ENCODE measurements around the gene OR4E2.

Gene OR4E2

DNA sequence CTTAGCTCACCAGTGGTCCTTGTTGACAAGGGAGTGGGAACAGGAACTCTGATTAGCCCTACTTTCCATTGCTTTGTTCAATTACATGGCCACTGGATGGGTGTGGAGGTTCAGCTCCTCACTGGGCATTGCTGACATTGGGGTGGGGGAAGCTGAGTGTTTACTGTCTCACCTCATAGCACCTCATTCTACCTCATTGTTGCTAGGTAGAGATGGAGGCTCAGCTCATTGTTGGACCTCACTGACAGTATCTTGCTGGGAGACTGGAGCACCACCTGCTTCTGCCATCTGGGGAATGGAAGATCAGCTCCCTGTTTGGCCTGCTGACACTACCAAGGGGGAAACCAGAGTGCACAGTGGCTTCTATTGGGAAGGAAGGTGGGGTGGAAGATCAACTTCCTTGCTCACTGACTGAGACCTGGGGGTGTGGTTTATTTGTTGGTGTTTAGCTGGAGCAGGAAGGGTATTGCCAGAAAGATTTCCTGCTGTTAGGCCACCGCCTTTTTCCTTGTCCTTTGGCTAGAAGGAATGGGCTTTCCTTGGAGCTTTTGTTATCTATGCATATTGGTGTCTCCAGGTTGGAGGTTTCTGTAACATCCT lies 1.3 kb upstream of the OR4E2 start:
- H3K4me3 ChIP-seq (ENCODE audit: low read length) = no peak overlapping the region
- no peaks in the 10 kb centered on the region for H3K9me3 ChIP-seq (ENCODE audit: insufficient read depth, low read depth, low read length)
- no peaks in the 10 kb centered on the region; the same call in 1 of the 2 replicates for H3K4me1 ChIP-seq (ENCODE audit: insufficient read depth, low read length)
- H3K36me3 ChIP-seq (ENCODE audit: insufficient read depth, low read depth, low read length) = no peaks in the 10 kb centered on the region
- H3K27ac ChIP-seq (ENCODE audit: low read length) = no peak overlapping the region
- H3K27me3 ChIP-seq (ENCODE audit: insufficient read depth, low read length) = no peaks in the 10 kb centered on the region
- no peak overlapping the region for H3K9ac ChIP-seq (ENCODE audit: low read depth, low read length)

- H3K9me3 ChIP-seq (ENCODE audit: insufficient read depth, low read depth, low read length) = no peaks in the 10 kb centered on the region
- H3K36me3 ChIP-seq (ENCODE audit: insufficient read depth, low read depth, low read length) = no peaks in the 10 kb centered on the region
- H3K4me3 ChIP-seq (ENCODE audit: low read length) = no peak overlapping the region
- H3K27me3 ChIP-seq (ENCODE audit: insufficient read depth, low read length) = no peaks in the 10 kb centered on the region
- H3K4me1 ChIP-seq (ENCODE audit: insufficient read depth, low read length) = no peaks in the 10 kb centered on the region; the same call in 1 of the 2 replicates
- no peak overlapping the region for H3K9ac ChIP-seq (ENCODE audit: low read depth, low read length)
- H3K27ac ChIP-seq (ENCODE audit: low read length) = no peak overlapping the region
These were observed 580 bp downstream of the OR4E2 start for GRCh38 chr14:21654215-21654614.

DNA sequence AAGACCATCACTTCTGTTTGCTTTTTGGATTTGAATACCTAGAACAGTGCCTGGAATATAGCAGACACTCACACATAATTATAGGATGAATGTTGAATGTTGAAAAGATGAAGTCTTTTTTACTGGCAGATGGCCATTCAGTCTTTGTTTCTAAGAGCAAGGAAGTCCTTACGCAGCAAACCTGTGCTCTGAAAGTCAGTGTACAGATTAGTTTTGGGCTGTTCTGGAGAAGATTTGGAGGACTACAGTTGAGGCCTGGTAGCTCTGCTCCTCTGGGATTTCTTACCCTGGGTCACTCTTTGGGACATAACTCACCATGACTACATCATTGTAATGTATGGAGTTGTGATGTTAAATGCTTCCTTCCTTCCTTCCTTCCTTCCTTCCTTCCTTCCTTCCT lies 3.3 kb downstream of the OR4E2 start:
- Histone ChIP-seq H3K27ac (ENCODE audit: low read length) (no peak overlapping the region), H3K9me3 (ENCODE audit: insufficient read depth, low read depth, low read length) (no peaks in the 10 kb centered on the region), H3K27me3 (ENCODE audit: insufficient read depth, low read length) (no peaks in the 10 kb centered on the region), H3K4me1 (ENCODE audit: insufficient read depth, low read length) (no peaks in the 10 kb centered on the region; the same call in 1 of the 2 replicates), H3K36me3 (ENCODE audit: insufficient read depth, low read depth, low read length) (no peaks in the 10 kb centered on the region), H3K4me3 (ENCODE audit: low read length) (no peak overlapping the region), H3K9ac (ENCODE audit: low read depth, low read length) (no peak overlapping the region)

- H3K4me1 ChIP-seq (ENCODE audit: insufficient read depth, low read length) = no peaks in the 10 kb centered on the region
- H3K36me3 ChIP-seq (ENCODE audit: insufficient read depth, low read depth, low read length) = no peaks in the 10 kb centered on the region
- H3K27me3 ChIP-seq (ENCODE audit: insufficient read depth, low read length) = no peaks in the 10 kb centered on the region
- H3K27ac ChIP-seq (ENCODE audit: low read length) = no peak overlapping the region
- H3K4me3 ChIP-seq (ENCODE audit: low read length) = no peak overlapping the region
- H3K9me3 ChIP-seq (ENCODE audit: insufficient read depth, low read depth, low read length) = no peaks in the 10 kb centered on the region
- no peak overlapping the region for H3K9ac ChIP-seq (ENCODE audit: low read depth, low read length)
These were observed 14.7 kb downstream of the OR4E2 start for GRCh38 chr14:21668377-21668776.

GRCh38 chr14:21669284-21669683 lies 15.6 kb downstream of the OR4E2 start:
- H3K4me3 ChIP-seq (ENCODE audit: low read length) = no peak overlapping the region
- no peaks in the 10 kb centered on the region for H3K36me3 ChIP-seq (ENCODE audit: insufficient read depth, low read depth, low read length)
- H3K27me3 ChIP-seq (ENCODE audit: insufficient read depth, low read length) = no peaks in the 10 kb centered on the region
- no peak overlapping the region for H3K9ac ChIP-seq (ENCODE audit: low read depth, low read length)
- H3K27ac ChIP-seq (ENCODE audit: low read length) = no peak overlapping the region
- no peaks in the 10 kb centered on the region for H3K4me1 ChIP-seq (ENCODE audit: insufficient read depth, low read length)
- no peaks in the 10 kb centered on the region for H3K9me3 ChIP-seq (ENCODE audit: insufficient read depth, low read depth, low read length)

GRCh38 chr14:21671371-21671770 lies 17.7 kb downstream of the OR4E2 start:
- H3K4me3 ChIP-seq (ENCODE audit: low read length) = no peak overlapping the region
- no peaks in the 10 kb centered on the region for H3K4me1 ChIP-seq (ENCODE audit: insufficient read depth, low read length)
- no peaks in the 10 kb centered on the region for H3K27me3 ChIP-seq (ENCODE audit: insufficient read depth, low read length)
- no peak overlapping the region for H3K27ac ChIP-seq (ENCODE audit: low read length)
- no peak overlapping the region for H3K9ac ChIP-seq (ENCODE audit: low read depth, low read length)
- H3K9me3 ChIP-seq (ENCODE audit: insufficient read depth, low read depth, low read length) = no peaks in the 10 kb centered on the region
- no peaks in the 10 kb centered on the region for H3K36me3 ChIP-seq (ENCODE audit: insufficient read depth, low read depth, low read length)

GRCh38 chr14:21672116-21672515 lies 18.5 kb downstream of the OR4E2 start:
- H3K27me3 ChIP-seq (ENCODE audit: insufficient read depth, low read length) = no peaks in the 10 kb centered on the region
- H3K27ac ChIP-seq (ENCODE audit: low read length) = no peak overlapping the region
- no peak overlapping the region for H3K9ac ChIP-seq (ENCODE audit: low read depth, low read length)
- no peak overlapping the region for H3K4me3 ChIP-seq (ENCODE audit: low read length)
- no peaks in the 10 kb centered on the region for H3K9me3 ChIP-seq (ENCODE audit: insufficient read depth, low read depth, low read length)
- no peaks in the 10 kb centered on the region for H3K36me3 ChIP-seq (ENCODE audit: insufficient read depth, low read depth, low read length)
- H3K4me1 ChIP-seq (ENCODE audit: insufficient read depth, low read length) = no peaks in the 10 kb centered on the region

DNA sequence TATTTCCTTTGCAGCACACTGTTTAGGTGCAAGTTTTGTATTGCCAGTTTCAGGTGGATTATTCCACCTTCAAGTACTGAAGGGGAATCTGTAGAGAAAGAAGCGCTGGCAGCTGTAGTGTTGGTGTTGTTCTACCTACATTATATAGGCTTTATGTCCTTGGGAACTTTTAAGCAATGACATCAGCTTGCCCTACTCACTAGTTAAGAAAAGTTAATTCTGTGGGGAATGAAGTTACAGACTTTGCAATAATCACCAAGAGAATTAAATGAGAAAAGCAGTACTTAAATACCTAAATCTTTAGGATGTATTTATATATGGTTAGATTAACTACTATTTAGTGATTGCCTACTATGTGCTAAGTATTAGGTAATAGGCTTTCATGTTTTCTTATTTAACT lies 20.1 kb downstream of the OR4E2 start, which contains the start of gene OR4E1:
OR4E1 (minus strand) TSS at position 101 of the 400 bp plus-strand sequence. CDS start 2,883 bp downstream, outside the sequence.
- no peaks in the 10 kb centered on the region for H3K36me3 ChIP-seq (ENCODE audit: insufficient read depth, low read depth, low read length)

GRCh38 chr14:21675566-21675965 lies 21.9 kb downstream of the OR4E2 start:
- H3K4me1 ChIP-seq (ENCODE audit: insufficient read depth, low read length) = no peaks in the 10 kb centered on the region
- no peaks in the 10 kb centered on the region for H3K36me3 ChIP-seq (ENCODE audit: insufficient read depth, low read depth, low read length)
- H3K4me3 ChIP-seq (ENCODE audit: low read length) = no peak overlapping the region
- no peaks in the 10 kb centered on the region for H3K27me3 ChIP-seq (ENCODE audit: insufficient read depth, low read length)
- no peaks in the 10 kb centered on the region for H3K9me3 ChIP-seq (ENCODE audit: insufficient read depth, low read depth, low read length)
- H3K27ac ChIP-seq (ENCODE audit: low read length) = no peak overlapping the region
- no peak overlapping the region for H3K9ac ChIP-seq (ENCODE audit: low read depth, low read length)

More for the DNA sequence above, 20.1 kb downstream of the OR4E2 start, which contains the start of gene OR4E1:
- no peak within 1 kb of the TSS for H3K4me3 ChIP-seq (ENCODE audit: low read length)
- no peaks in the 10 kb centered on the region for H3K4me1 ChIP-seq (ENCODE audit: insufficient read depth, low read length)
- no peaks in the 10 kb centered on the region for H3K9me3 ChIP-seq (ENCODE audit: insufficient read depth, low read depth, low read length)
- no peak within 1 kb of the TSS for H3K9ac ChIP-seq (ENCODE audit: low read depth, low read length)
- H3K27ac ChIP-seq (ENCODE audit: low read length) = no peak within 1 kb of the TSS
- no peaks in the 10 kb centered on the region for H3K27me3 ChIP-seq (ENCODE audit: insufficient read depth, low read length)

DNA sequence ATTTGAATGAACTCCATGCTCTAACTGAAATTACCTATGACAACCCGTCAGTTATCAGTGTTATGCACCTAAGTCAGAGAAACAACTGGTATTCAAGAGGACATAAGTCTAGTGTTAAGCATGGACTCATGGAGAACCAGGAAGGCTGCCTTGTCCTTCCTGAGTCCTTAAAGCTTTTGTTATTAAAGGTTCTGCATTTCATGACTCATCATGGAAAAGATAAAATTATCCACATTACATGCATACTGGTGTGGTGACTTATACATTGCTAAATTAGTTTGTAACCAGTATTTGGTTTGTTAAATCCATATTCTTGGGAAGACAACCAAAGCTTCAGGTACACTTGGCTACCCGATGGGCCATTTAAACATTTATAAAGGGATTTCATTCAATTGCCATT lies 26.4 kb downstream of the OR4E2 start:
- Histone ChIP-seq H3K27me3 (ENCODE audit: insufficient read depth, low read length) (no peaks in the 10 kb centered on the region), H3K9me3 (ENCODE audit: insufficient read depth, low read depth, low read length) (no peaks in the 10 kb centered on the region), H3K4me1 (ENCODE audit: insufficient read depth, low read length) (no peaks in the 10 kb centered on the region), H3K27ac (ENCODE audit: low read length) (no peak overlapping the region), H3K4me3 (ENCODE audit: low read length) (no peak overlapping the region), H3K36me3 (ENCODE audit: insufficient read depth, low read depth, low read length) (no peaks in the 10 kb centered on the region), H3K9ac (ENCODE audit: low read depth, low read length) (no peak overlapping the region)

DNA sequence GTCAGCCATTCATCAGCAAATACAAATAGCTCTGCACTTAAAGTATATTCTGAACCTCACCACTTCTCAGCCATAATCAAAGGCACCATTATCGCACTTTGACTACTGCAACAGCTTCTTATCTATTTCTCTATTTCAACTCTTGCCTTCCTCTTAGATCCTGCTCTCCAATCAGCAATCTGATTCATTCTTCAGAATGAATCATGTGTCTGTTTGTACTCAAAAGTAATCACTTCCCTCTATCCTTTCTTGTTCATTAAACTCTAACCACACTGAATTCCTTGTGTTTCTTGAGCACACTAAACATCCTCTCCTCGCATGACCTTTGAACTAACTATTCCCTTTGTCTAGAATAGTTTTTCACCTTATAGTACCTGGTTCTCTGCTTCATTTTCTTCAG lies 32.8 kb downstream of the OR4E2 start:
- Histone ChIP-seq H3K9ac (ENCODE audit: low read depth, low read length) (no peak overlapping the region), H3K27ac (ENCODE audit: low read length) (no peak overlapping the region), H3K4me1 (ENCODE audit: insufficient read depth, low read length) (no peaks in the 10 kb centered on the region), H3K36me3 (ENCODE audit: insufficient read depth, low read depth, low read length) (no peaks in the 10 kb centered on the region), H3K27me3 (ENCODE audit: insufficient read depth, low read length) (no peaks in the 10 kb centered on the region), H3K4me3 (ENCODE audit: low read length) (no peak overlapping the region), H3K9me3 (ENCODE audit: insufficient read depth, low read depth, low read length) (no peaks in the 10 kb centered on the region)

GRCh38 chr14:21694425-21694824 lies 40.8 kb downstream of the OR4E2 start:
- Histone ChIP-seq H3K9me3 (ENCODE audit: insufficient read depth, low read depth, low read length) (no peaks in the 10 kb centered on the region), H3K4me1 (ENCODE audit: insufficient read depth, low read length) (no peaks in the 10 kb centered on the region), H3K9ac (ENCODE audit: low read depth, low read length) (no peak overlapping the region), H3K27me3 (ENCODE audit: insufficient read depth, low read length) (no peaks in the 10 kb centered on the region), H3K4me3 (ENCODE audit: low read length) (no peak overlapping the region), H3K27ac (ENCODE audit: low read length) (no peak overlapping the region), H3K36me3 (ENCODE audit: insufficient read depth, low read depth, low read length) (no peaks in the 10 kb centered on the region)
